GM12878 (cell line): ENCODE results near the gene TK2. TPM values are rescaled to one million over a fixed set of nuclear protein-coding genes. Genes with fewer than 3 reads are reported as not detected.

ENCODE experiments used
- ATAC-seq: fragments of 200-7000 bp; cut with Tn5 transposase; 3 replicates; pipeline ENCODE4 v1.9.1; 2020; ENCODE audit warnings: mild to moderate bottlenecking, moderate library complexity
- BruUV-seq: library from RNA; stranded (reverse); fragments of 400-500 nt; replicated peaks from 2 replicates; lab custom pipeline; 2021; lab: Mats Ljungman, UMichigan
- CTCF ChIA-PET: fragments of 300-600 bp; sonication (Branson Sonifier 250); formaldehyde crosslinking; extraction: SDS; loops from one replicate; lab custom pipeline; 2021; ENCODE audit warnings: inconsistent platforms; lab: Yijun Ruan, JAX
- POLR2A ChIA-PET: fragments of 350-600 bp; formaldehyde crosslinking; extraction: SDS; loops from one replicate; lab custom pipeline; 2021; ENCODE audit warnings: inconsistent platforms; lab: Charles Lee
- RAD21 ChIA-PET: fragments of 300-600 bp; sonication (Branson Sonifier 250); formaldehyde crosslinking; loops from one replicate; lab custom pipeline; 2023; ENCODE audit warnings: antibody characterized with exemption; ENCODE audit not compliant: unreplicated experiment; lab: Charles Lee
- SMC1A ChIA-PET: fragments of 300-600 bp; sonication (Branson Sonifier 250); formaldehyde crosslinking; loops from one replicate; lab custom pipeline; 2023; ENCODE audit not compliant: unreplicated experiment, uncharacterized antibody; lab: Charles Lee
- DNase-seq: peaks from one replicate; pipeline ENCODE4 v3.0.0-alpha.2; 2011; ENCODE audit warnings: low read depth, low spot score
- FAIRE-seq: peaks from 3 replicates; lab custom pipeline; 2011; peaks lifted over from hg19 to GRCh38; lab: Jason Lieb, UNC
- H2AFZ ChIP-seq: 2 replicates; pipeline ENCODE4 v1.6.0; 2011; ENCODE audit warnings: low read depth, low read length, control low read depth; ENCODE audit not compliant: control insufficient read depth
- H3K27ac ChIP-seq: 2 replicates; pipeline ENCODE4 v1.5.1; 2011; ENCODE audit warnings: control low read depth; ENCODE audit not compliant: control insufficient read depth, insufficient read depth
- H3K27me3 ChIP-seq, 2 experiments: replicated peaks in 1 of 2; 2 replicates each; pipeline versions ENCODE4 v1.6.0 to v1.6.1; 2011; ENCODE audit warnings: low read length in 1 of 2; ENCODE audit not compliant: control insufficient read depth in 2 of 2, insufficient read depth in 2 of 2
- H3K36me3 ChIP-seq, 2 experiments: 2 replicates each; pipeline ENCODE4 v1.5.1; 2011; ENCODE audit warnings: low read length in 1 of 2; ENCODE audit not compliant: control insufficient read depth in 2 of 2, insufficient read depth in 2 of 2
- H3K4me1 ChIP-seq: 2 replicates; pipeline ENCODE4 v1.6.1; 2011; ENCODE audit warnings: mild to moderate bottlenecking, low read length, moderate library complexity, mixed read lengths; ENCODE audit not compliant: control insufficient read depth, insufficient read depth
- H3K4me2 ChIP-seq: 2 replicates; pipeline ENCODE4 v1.6.0; 2011; ENCODE audit warnings: control low read depth; ENCODE audit not compliant: control insufficient read depth, insufficient read depth
- H3K4me3 ChIP-seq: fragments of 200-600 bp; sonication (generic); 2 replicates; pipeline ENCODE4 v1.5.1; 2016
- H3K79me2 ChIP-seq: 2 replicates; pipeline ENCODE4 v1.6.0; 2011; ENCODE audit warnings: low read length; ENCODE audit not compliant: control insufficient read depth, insufficient read depth
- H3K9ac ChIP-seq: 2 replicates; pipeline ENCODE4 v1.8.0; 2011; ENCODE audit warnings: low read length, control low read depth, mixed read lengths; ENCODE audit not compliant: control insufficient read depth, insufficient read depth
- H3K9me3 ChIP-seq: replicated peaks from 3 replicates; pipeline ENCODE4 v1.5.1; 2011; ENCODE audit warnings: mild to moderate bottlenecking, low read length; ENCODE audit not compliant: control insufficient read depth, insufficient read depth
- H4K20me1 ChIP-seq: 2 replicates; pipeline ENCODE4 v1.6.0; 2011; ENCODE audit not compliant: control insufficient read depth, insufficient read depth
- CBX3 ChIP-seq: fragments of 200-600 bp; sonication (generic); IDR thresholded peaks from 2 replicates; pipeline ENCODE4 v1.6.1; 2016; ENCODE audit warnings: low read depth, borderline replicate concordance
- FOS ChIP-seq: IDR thresholded peaks from 3 replicates; pipeline ENCODE4 v1.6.1; 2011; ENCODE audit warnings: borderline replicate concordance; ENCODE audit not compliant: insufficient read length; ENCODE audit errors: extremely low read depth
- SPI1 ChIP-seq: IDR thresholded peaks from 2 replicates; pipeline ENCODE4 v1.6.1; 2011; ENCODE audit warnings: low read depth, mild to moderate bottlenecking, low read length, moderate library complexity, borderline replicate concordance; ENCODE audit not compliant: insufficient read depth
- STAT3 ChIP-seq: IDR thresholded peaks from 2 replicates; pipeline ENCODE4 v1.6.1; 2011; ENCODE audit warnings: low read depth, low read length, improper control_type of control experiment
- TCF12 ChIP-seq: IDR thresholded peaks from 2 replicates; pipeline ENCODE4 v1.6.1; 2011; ENCODE audit warnings: low read depth, mild to moderate bottlenecking, low read length
- ZBED1 ChIP-seq: IDR thresholded peaks from 2 replicates; pipeline ENCODE4 v1.6.1; 2016; ENCODE audit warnings: borderline replicate concordance
- ZNF24 ChIP-seq: fragments of 450-650 bp; IDR thresholded peaks from 2 replicates; pipeline ENCODE4 v1.6.1; 2017; ENCODE audit warnings: antibody characterized with exemption, mild to moderate bottlenecking
- WGBS: methylation state at CpG from one replicate; pipeline ENCODE4 v1.1.6; 2016; ENCODE audit warnings: low lambda C conversion rate; ENCODE audit not compliant: insufficient replicate concordance, insufficient coverage; ENCODE audit errors: missing lambda C conversion rate; 5-methylcytosine and 5-hydroxymethylcytosine counted together
- in situ Hi-C: fragments of 300-500 bp; cut with MboI; formaldehyde crosslinking; loops from 9 replicates; pipeline ENCODE4 v1.14.3; 2018; ENCODE audit warnings: mixed read lengths
- intact Hi-C: fragments of 100-400 bp; cut with micrococcal nuclease; formaldehyde crosslinking; loops from one replicate; pipeline ENCODE4 v1.14.2; 2022; ENCODE audit not compliant: unreplicated experiment
- polyA plus RNA-seq, 11 experiments: library from polyadenylated mRNA; depleted of rRNA in 4 of 11; unstranded in 6 of 11; stranded (reverse) in 5 of 11; fragments of >200 nt; fragmentation: Nextera tagmentation in 4 of 11; fragmentation: Illumina TruSeq in 1 of 11; extraction: Ambion mirVana in 4 of 11; extraction: Trizol in 1 of 11; gene quantifications; 1 replicate in 1 of 11; 2 replicates in 10 of 11; pipeline versions ENCODE4 v1.2.1 to v1.2.3, GENCODE V29; 2011 to 2016; ENCODE audit warnings: inconsistent platforms in 2 of 11, missing spikeins in 2 of 11, low read depth in 1 of 11
- total RNA-seq, 4 experiments: library from RNA; depleted of rRNA in 3 of 4; stranded (reverse); fragments of >200 nt in 3 of 4; fragmentation: Illumina TruSeq in 1 of 4; extraction: Trizol in 1 of 4; gene quantifications; 2 replicates each; pipeline versions ENCODE4 v1.2.1 to v1.2.3, GENCODE V29; 2013 to 2021
- TF ChIP-seq, protein P1 (sequence below): IDR thresholded peaks from 2 replicates; pipeline ENCODE4 v1.6.1; 2012; ENCODE audit warnings: low read depth, low read length, improper control_type of control experiment
- TF ChIP-seq, protein P2 (sequence below): IDR thresholded peaks from 2 replicates; pipeline ENCODE4 v1.6.1; 2012; ENCODE audit warnings: mild to moderate bottlenecking, low read depth, low read length
- TF ChIP-seq, protein P3 (sequence below): IDR thresholded peaks from 2 replicates; pipeline ENCODE4 v1.6.1; 2011; ENCODE audit warnings: low read depth, low read length, improper control_type of control experiment, borderline replicate concordance

TK2 gene
- total and polyA plus RNA-seq, 10 of the 15 experiments (the other 5 are each of a cell fraction or from before 2014, with no cell fraction given), result 1.3 to 12.4 (median 3.0) TPM

GRCh38 chr16:66519482-66520373 lies 30.2 kb downstream of the TK2 start:
- 75% methylated on average over 11 of the region's 11 CpGs for WGBS
- Histone ChIP-seq H3K27ac (no peak overlapping the region), H3K79me2 (no peaks in the 10 kb centered on the region), H3K4me2 (0 out of 2 replicates have a peak overlapping the region, but pooled peaks have one; percentile 10), H3K9ac (no peak overlapping the region), H3K4me1 (peaks cover 75% of the 10 kb centered on the region), H4K20me1 (no peaks in the 10 kb centered on the region), H2AFZ (no peak overlapping the region), H3K27me3 (no peaks in the 10 kb centered on the region), H3K4me3 (no peak overlapping the region), H3K36me3 (no peaks in the 10 kb centered on the region; a peak in 1 of 4 replicates), H3K9me3 (no peaks in the 10 kb centered on the region)
- ChIA-PET POLR2A (interaction anchor here (1.0 to 3.1 kb wide), 2 partner anchors 28 to 43 kb away, joined by 3 to 18 read pairs; no protein-coding TSS in a partner anchor), SMC1A (interaction anchor here (0.7 to 5.4 kb wide), 7 partner anchors 7 to 70 kb away, joined by 3 to 86 read pairs (median 3); partner anchors contain the start of genes CKLF and TK2), CTCF (interaction anchor here (3.0 to 6.0 kb wide), 2 partner anchors 32 to 70 kb away, joined by 20 to 35 read pairs; partner anchors contain the start of genes CKLF and TK2), RAD21 (interaction anchor here (1.0 to 1.6 kb wide), 4 partner anchors 11 to 62 kb away, joined by 3 to 8 read pairs (median 4); partner anchors contain the start of gene CKLF)
- in situ Hi-C loops (no loop called here), intact Hi-C loops (no loop called here)
- BruUV-seq, result no TSS peak
- TF ChIP-seq, protein P1, sequence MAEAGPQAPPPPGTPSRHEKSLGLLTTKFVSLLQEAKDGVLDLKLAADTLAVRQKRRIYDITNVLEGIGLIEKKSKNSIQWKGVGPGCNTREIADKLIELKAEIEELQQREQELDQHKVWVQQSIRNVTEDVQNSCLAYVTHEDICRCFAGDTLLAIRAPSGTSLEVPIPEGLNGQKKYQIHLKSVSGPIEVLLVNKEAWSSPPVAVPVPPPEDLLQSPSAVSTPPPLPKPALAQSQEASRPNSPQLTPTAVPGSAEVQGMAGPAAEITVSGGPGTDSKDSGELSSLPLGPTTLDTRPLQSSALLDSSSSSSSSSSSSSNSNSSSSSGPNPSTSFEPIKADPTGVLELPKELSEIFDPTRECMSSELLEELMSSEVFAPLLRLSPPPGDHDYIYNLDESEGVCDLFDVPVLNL, result no peak
- TF ChIP-seq, protein P2, sequence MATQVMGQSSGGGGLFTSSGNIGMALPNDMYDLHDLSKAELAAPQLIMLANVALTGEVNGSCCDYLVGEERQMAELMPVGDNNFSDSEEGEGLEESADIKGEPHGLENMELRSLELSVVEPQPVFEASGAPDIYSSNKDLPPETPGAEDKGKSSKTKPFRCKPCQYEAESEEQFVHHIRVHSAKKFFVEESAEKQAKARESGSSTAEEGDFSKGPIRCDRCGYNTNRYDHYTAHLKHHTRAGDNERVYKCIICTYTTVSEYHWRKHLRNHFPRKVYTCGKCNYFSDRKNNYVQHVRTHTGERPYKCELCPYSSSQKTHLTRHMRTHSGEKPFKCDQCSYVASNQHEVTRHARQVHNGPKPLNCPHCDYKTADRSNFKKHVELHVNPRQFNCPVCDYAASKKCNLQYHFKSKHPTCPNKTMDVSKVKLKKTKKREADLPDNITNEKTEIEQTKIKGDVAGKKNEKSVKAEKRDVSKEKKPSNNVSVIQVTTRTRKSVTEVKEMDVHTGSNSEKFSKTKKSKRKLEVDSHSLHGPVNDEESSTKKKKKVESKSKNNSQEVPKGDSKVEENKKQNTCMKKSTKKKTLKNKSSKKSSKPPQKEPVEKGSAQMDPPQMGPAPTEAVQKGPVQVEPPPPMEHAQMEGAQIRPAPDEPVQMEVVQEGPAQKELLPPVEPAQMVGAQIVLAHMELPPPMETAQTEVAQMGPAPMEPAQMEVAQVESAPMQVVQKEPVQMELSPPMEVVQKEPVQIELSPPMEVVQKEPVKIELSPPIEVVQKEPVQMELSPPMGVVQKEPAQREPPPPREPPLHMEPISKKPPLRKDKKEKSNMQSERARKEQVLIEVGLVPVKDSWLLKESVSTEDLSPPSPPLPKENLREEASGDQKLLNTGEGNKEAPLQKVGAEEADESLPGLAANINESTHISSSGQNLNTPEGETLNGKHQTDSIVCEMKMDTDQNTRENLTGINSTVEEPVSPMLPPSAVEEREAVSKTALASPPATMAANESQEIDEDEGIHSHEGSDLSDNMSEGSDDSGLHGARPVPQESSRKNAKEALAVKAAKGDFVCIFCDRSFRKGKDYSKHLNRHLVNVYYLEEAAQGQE, result no peak
- TF ChIP-seq ZNF24 (no peak), CBX3 (no peak), TCF12 (no peak), SPI1 (no peak), STAT3 (no peak), FOS (no peak), ZBED1 (no peak)
- TF ChIP-seq, protein P3, sequence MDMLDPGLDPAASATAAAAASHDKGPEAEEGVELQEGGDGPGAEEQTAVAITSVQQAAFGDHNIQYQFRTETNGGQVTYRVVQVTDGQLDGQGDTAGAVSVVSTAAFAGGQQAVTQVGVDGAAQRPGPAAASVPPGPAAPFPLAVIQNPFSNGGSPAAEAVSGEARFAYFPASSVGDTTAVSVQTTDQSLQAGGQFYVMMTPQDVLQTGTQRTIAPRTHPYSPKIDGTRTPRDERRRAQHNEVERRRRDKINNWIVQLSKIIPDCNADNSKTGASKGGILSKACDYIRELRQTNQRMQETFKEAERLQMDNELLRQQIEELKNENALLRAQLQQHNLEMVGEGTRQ, result no peak
- no peak for ATAC-seq
- FAIRE-seq, result no peak
- DNase-seq, result no peak
